Upper lobe of right lung (tissue), 1 donor: Measurements from ENCODE around the gene ZSWIM6. TPM values are rescaled to one million over a fixed set of nuclear protein-coding genes. Genes with fewer than 3 reads are reported as not detected.
A peak's percentile ranks its signal among the peaks of the same experiment; 100 is the strongest.

Experiments
- ATAC-seq: fragments of 200-7000 bp; cut with Tn5 transposase; one replicate; pipeline ENCODE4 v1.9.1; 2020; ENCODE audit warnings: mild to moderate bottlenecking, moderate library complexity
- DNase-seq: peaks from one replicate; pipeline ENCODE4 v3.0.0-alpha.2; 2020
- H3K27ac ChIP-seq: fragments of 200-600 bp; one replicate; pipeline ENCODE4 v1.8.0; 2022
- H3K27me3 ChIP-seq: fragments of 200-600 bp; one replicate; pipeline ENCODE4 v1.8.0; 2022; ENCODE audit warnings: mild to moderate bottlenecking
- H3K36me3 ChIP-seq: fragments of 200-600 bp; one replicate; pipeline ENCODE4 v1.8.0; 2022
- H3K4me1 ChIP-seq: fragments of 200-600 bp; one replicate; pipeline ENCODE4 v1.8.0; 2022
- H3K4me3 ChIP-seq: fragments of 200-600 bp; one replicate; pipeline ENCODE4 v1.8.0; 2022; ENCODE audit warnings: mild to moderate bottlenecking
- H3K9me3 ChIP-seq: fragments of 200-600 bp; one replicate; pipeline ENCODE4 v1.8.0; 2022
- CTCF ChIP-seq: fragments of 200-600 bp; IDR thresholded peaks from one replicate; pipeline ENCODE4 v1.8.0; 2022; ENCODE audit warnings: antibody characterized with exemption
- intact Hi-C: fragments of 100-400 bp; cut with DNase I; formaldehyde crosslinking; loops from one replicate; pipeline ENCODE4 v1.11.0; 2022
- long read RNA-seq: library from polyadenylated mRNA; unstranded; transcript quantifications from one replicate; pipeline ENCODE4 v2.0.0, GENCODE V29; 2021
- total RNA-seq: library from RNA; stranded (reverse); fragmentation: NEBNext Ultra II Directional; extraction: Animal tissue kit (Norgen Biotek cat#: 25700); gene quantifications from one replicate; pipeline ENCODE4 v1.2.1, GENCODE V29; 2021
- donor health status: DM: no; HTN: yes; CAD: no; lungs with severe emphysema.

ZSWIM6 gene
- total RNA-seq = 15.7 TPM
- long read RNA-seq, full-length matches to known transcripts = 1 of 9 reads
- long read RNA-seq, partial matches to known transcripts = 3 of 9 reads
- long read RNA-seq, other reads (novel, unspliced or antisense) = 5 of 9 reads

- TF ChIP-seq CTCF = no peak
- H3K9me3 ChIP-seq = no peaks in the 10 kb centered on the region
- H3K4me3 ChIP-seq = peak within 1 kb of the TSS; percentile 96
- ATAC-seq (peak; percentile 90), DNase-seq (peak; percentile 100)
- peaks cover 25% of the 10 kb centered on the region for H3K4me1 ChIP-seq
- no peaks in the 10 kb centered on the region for H3K36me3 ChIP-seq
- intact Hi-C loops = no loop called here
- peak within 1 kb of the TSS; percentile 90 for H3K27ac ChIP-seq
- no peaks in the 10 kb centered on the region for H3K27me3 ChIP-seq
These were observed at the start of gene ZSWIM6 for GRCh38 chr5:61331407-61332357. Gene ZSWIM6, plus strand, starts transcription at chr5:61332258. Its CDS starts 15 bp downstream, at chr5:61332273.

- H3K27me3 ChIP-seq = no peaks in the 10 kb centered on the region
- no peak overlapping the region for H3K27ac ChIP-seq
- no peaks in the 10 kb centered on the region for H3K36me3 ChIP-seq
- H3K4me1 ChIP-seq = peaks cover 7% of the 10 kb centered on the region
- TF ChIP-seq CTCF = no peak
- intact Hi-C loops = no loop called here
- no peak for ATAC-seq
- DNase-seq = no peak
- H3K4me3 ChIP-seq = no peak overlapping the region
- no peaks in the 10 kb centered on the region for H3K9me3 ChIP-seq
These were observed 48.6 kb upstream of the ZSWIM6 start for GRCh38 chr5:61283471-61283870.

- no peaks in the 10 kb centered on the region for H3K27me3 ChIP-seq
- H3K27ac ChIP-seq = no peak overlapping the region
- no peaks in the 10 kb centered on the region for H3K9me3 ChIP-seq
- intact Hi-C loops = no loop called here
- no peak for ATAC-seq
- H3K4me3 ChIP-seq = no peak overlapping the region
- TF ChIP-seq CTCF = no peak
- no peaks in the 10 kb centered on the region for H3K36me3 ChIP-seq
- H3K4me1 ChIP-seq = peaks cover 7% of the 10 kb centered on the region
- no peak for DNase-seq
These were observed 46.5 kb upstream of the ZSWIM6 start for GRCh38 chr5:61285531-61285930.

- TF ChIP-seq CTCF = no peak
- Histone ChIP-seq H3K4me1 (peaks cover 7% of the 10 kb centered on the region), H3K27ac (no peak overlapping the region), H3K27me3 (no peaks in the 10 kb centered on the region), H3K9me3 (no peaks in the 10 kb centered on the region), H3K4me3 (no peak overlapping the region), H3K36me3 (no peaks in the 10 kb centered on the region)
- intact Hi-C loops = no loop called here
- no peak for ATAC-seq
- no peak for DNase-seq
These were observed 45.5 kb upstream of the ZSWIM6 start for GRCh38 chr5:61286446-61287132.

GRCh38 chr5:61287474-61287873 lies 44.6 kb upstream of the ZSWIM6 start:
- Histone ChIP-seq H3K27ac (no peak overlapping the region), H3K27me3 (no peaks in the 10 kb centered on the region), H3K4me3 (no peak overlapping the region), H3K9me3 (no peaks in the 10 kb centered on the region), H3K4me1 (peaks cover 7% of the 10 kb centered on the region), H3K36me3 (no peaks in the 10 kb centered on the region)
- DNase-seq (no peak), ATAC-seq (no peak)
- intact Hi-C loops = no loop called here
- no peak for TF ChIP-seq CTCF
